Tibial nerve (tissue), 4 donors: ENCODE results near the gene NFKBIE.

ENCODE experiments used
- EP300 ChIP-seq, 2 donors: sonication (generic); formaldehyde crosslinking; IDR thresholded peaks; one replicate each; pipeline ENCODE4 v1.6.1; 2017; ENCODE audit warnings: antibody characterized with exemption in 2 of 2, mild to moderate bottlenecking in 1 of 2
- POLR2A ChIP-seq, 2 donors: fragments of 450-650 bp; IDR thresholded peaks; one replicate each; pipeline ENCODE4 v1.6.1; 2017; ENCODE audit warnings: antibody characterized with exemption in 2 of 2, mild to moderate bottlenecking in 2 of 2, moderate library complexity in 2 of 2
- TF ChIP-seq, protein P1 (sequence below), 5 experiments: fragments of 200-600 bp in 3 of 5; fragments of 450-650 bp in 2 of 5; sonication (generic) in 3 of 5; IDR thresholded peaks; one replicate each; pipeline ENCODE4 v1.5.1; 2016 to 2019; ENCODE audit warnings: antibody characterized with exemption in 5 of 5, mild to moderate bottlenecking in 3 of 5, moderate library complexity in 2 of 5

DNA sequence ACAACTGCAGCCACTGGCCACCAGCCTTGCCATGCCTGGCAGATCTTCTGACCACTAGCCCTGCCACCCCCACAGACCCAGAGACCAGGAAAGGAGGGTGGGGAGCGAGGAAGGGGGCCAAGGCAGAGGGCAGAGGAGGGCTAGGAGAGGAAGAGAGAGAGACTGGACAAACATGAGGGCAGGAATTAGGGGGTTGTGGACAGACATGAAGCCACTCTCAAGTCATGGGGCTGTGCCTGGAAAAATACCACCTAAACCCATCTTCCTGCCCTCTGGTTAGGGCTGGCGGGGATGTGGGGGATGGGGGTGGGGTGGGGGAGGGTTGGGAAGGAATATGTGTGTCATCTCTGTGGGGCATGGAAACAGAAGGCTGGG, 43.4 kb downstream of the NFKBIE start:
- TF ChIP-seq POLR2A (IDR thresholded peaks at IDR 0.05), result no peak
- TF ChIP-seq, protein P1, sequence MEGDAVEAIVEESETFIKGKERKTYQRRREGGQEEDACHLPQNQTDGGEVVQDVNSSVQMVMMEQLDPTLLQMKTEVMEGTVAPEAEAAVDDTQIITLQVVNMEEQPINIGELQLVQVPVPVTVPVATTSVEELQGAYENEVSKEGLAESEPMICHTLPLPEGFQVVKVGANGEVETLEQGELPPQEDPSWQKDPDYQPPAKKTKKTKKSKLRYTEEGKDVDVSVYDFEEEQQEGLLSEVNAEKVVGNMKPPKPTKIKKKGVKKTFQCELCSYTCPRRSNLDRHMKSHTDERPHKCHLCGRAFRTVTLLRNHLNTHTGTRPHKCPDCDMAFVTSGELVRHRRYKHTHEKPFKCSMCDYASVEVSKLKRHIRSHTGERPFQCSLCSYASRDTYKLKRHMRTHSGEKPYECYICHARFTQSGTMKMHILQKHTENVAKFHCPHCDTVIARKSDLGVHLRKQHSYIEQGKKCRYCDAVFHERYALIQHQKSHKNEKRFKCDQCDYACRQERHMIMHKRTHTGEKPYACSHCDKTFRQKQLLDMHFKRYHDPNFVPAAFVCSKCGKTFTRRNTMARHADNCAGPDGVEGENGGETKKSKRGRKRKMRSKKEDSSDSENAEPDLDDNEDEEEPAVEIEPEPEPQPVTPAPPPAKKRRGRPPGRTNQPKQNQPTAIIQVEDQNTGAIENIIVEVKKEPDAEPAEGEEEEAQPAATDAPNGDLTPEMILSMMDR (IDR thresholded peaks at IDR 0.05), result no peak
- TF ChIP-seq EP300 (IDR thresholded peaks at IDR 0.05), result no peak
